Non-pigmented ciliary epithelial cell (primary cell): ENCODE data around the gene SCN2A.
A peak's percentile ranks its signal among the peaks of the same experiment; 100 is the strongest.

Source experiments
- DNase-seq: peaks from one replicate; pipeline ENCODE4 v3.0.0-alpha.2; 2010; ENCODE audit warnings: low read depth

The SCN2A gene

GRCh38 chr2:165423081-165423480, 183.9 kb downstream of the SCN2A start:
- no peak for DNase-seq

- DNase-seq, result no peak
These were observed 186.3 kb downstream of the SCN2A start for GRCh38 chr2:165425556-165425955.

- DNase-seq, result no peak
These were observed 188.5 kb downstream of the SCN2A start for GRCh38 chr2:165427686-165428085.

- DNase-seq, result no peak
These were observed 189.7 kb downstream of the SCN2A start for GRCh38 chr2:165428926-165429325.

- DNase-seq, result no peak
These were observed 191.8 kb downstream of the SCN2A start for GRCh38 chr2:165431014-165431413.

- DNase-seq, result no peak
These were observed 193.2 kb downstream of the SCN2A start for GRCh38 chr2:165432234-165432966.

- DNase-seq, result no peak
These were observed 195.8 kb downstream of the SCN2A start for GRCh38 chr2:165434865-165435496.

GRCh38 chr2:165435611-165436010, 196.4 kb downstream of the SCN2A start:
- DNase-seq, result no peak

- no peak for DNase-seq
These were observed 197.3 kb downstream of the SCN2A start for GRCh38 chr2:165436559-165436958.

- DNase-seq, result peak; percentile 18
These were observed 201.2 kb downstream of the SCN2A start for GRCh38 chr2:165440367-165440766.
